Measurements from ENCODE around the gene ZC2HC1B. TPM values are rescaled to one million over a fixed set of nuclear protein-coding genes. Genes with fewer than 3 reads are reported as not detected.

ZC2HC1B gene
- total RNA-seq, 1 experiment from 2014 or later, result not detected

DNA sequence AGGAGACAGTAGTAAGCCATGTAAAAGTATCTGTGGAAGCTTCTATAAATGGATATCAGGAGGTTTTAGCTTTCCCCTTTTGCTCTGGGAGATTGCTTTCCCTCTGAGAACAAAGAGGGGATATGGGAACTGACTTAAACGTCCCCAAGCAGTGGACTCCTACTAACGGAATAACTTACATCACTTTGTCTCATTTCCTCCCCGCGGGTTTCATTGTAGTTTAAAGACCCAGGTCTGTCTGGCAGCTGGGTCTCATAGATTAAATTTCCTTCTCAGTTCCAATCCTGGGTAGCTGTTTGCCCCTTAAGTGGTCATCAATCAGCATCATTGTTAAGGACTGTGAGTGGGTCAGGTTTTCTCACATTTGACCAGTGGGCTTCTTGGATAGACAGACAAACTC lies 75.1 kb downstream of the ZC2HC1B start:
- H2AFZ ChIP-seq (ENCODE audit: low read depth, low read length, poor library complexity, severe bottlenecking), result no peak overlapping the region
- intact Hi-C loops (cut with micrococcal nuclease), result no loop called here
- no peaks in the 10 kb centered on the region; a peak in 1 of 4 replicates for H3K4me1 ChIP-seq (ENCODE audit: control insufficient read depth in 1 of 2, insufficient read depth in 2 of 2, low read length in 2 of 2)
- TF ChIP-seq ZNF274 (IDR thresholded peaks at IDR 0.05; ENCODE audit: low read depth, low read length), result no peak
- no peak for TF ChIP-seq EGR1 (IDR thresholded peaks at IDR 0.05; ENCODE audit: low read depth)
- TF ChIP-seq, protein P1, sequence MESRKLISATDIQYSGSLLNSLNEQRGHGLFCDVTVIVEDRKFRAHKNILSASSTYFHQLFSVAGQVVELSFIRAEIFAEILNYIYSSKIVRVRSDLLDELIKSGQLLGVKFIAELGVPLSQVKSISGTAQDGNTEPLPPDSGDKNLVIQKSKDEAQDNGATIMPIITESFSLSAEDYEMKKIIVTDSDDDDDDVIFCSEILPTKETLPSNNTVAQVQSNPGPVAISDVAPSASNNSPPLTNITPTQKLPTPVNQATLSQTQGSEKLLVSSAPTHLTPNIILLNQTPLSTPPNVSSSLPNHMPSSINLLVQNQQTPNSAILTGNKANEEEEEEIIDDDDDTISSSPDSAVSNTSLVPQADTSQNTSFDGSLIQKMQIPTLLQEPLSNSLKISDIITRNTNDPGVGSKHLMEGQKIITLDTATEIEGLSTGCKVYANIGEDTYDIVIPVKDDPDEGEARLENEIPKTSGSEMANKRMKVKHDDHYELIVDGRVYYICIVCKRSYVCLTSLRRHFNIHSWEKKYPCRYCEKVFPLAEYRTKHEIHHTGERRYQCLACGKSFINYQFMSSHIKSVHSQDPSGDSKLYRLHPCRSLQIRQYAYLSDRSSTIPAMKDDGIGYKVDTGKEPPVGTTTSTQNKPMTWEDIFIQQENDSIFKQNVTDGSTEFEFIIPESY (IDR thresholded peaks at IDR 0.05; ENCODE audit: extremely low read depth, insufficient replicate concordance, low read length), result no peak
- no peak for TF ChIP-seq SP1 (IDR thresholded peaks at IDR 0.05; ENCODE audit: low read depth)
- TF ChIP-seq EZH2 (IDR thresholded peaks at IDR 0.05), result no peak
- TF ChIP-seq RAD21 (IDR thresholded peaks at IDR 0.05; ENCODE audit: low read depth), result no peak
- no peak for TF ChIP-seq JUND (IDR thresholded peaks at IDR 0.05)
- no peak for TF ChIP-seq SRF (IDR thresholded peaks at IDR 0.05; ENCODE audit: low read depth)
- no peak for TF ChIP-seq POLR2AphosphoS5 (IDR thresholded peaks at IDR 0.05; ENCODE audit: low read depth, low read length)
- TF ChIP-seq EZH2phosphoT487 (IDR thresholded peaks at IDR 0.05; ENCODE audit: borderline replicate concordance), result no peak
- TF ChIP-seq, protein P2, sequence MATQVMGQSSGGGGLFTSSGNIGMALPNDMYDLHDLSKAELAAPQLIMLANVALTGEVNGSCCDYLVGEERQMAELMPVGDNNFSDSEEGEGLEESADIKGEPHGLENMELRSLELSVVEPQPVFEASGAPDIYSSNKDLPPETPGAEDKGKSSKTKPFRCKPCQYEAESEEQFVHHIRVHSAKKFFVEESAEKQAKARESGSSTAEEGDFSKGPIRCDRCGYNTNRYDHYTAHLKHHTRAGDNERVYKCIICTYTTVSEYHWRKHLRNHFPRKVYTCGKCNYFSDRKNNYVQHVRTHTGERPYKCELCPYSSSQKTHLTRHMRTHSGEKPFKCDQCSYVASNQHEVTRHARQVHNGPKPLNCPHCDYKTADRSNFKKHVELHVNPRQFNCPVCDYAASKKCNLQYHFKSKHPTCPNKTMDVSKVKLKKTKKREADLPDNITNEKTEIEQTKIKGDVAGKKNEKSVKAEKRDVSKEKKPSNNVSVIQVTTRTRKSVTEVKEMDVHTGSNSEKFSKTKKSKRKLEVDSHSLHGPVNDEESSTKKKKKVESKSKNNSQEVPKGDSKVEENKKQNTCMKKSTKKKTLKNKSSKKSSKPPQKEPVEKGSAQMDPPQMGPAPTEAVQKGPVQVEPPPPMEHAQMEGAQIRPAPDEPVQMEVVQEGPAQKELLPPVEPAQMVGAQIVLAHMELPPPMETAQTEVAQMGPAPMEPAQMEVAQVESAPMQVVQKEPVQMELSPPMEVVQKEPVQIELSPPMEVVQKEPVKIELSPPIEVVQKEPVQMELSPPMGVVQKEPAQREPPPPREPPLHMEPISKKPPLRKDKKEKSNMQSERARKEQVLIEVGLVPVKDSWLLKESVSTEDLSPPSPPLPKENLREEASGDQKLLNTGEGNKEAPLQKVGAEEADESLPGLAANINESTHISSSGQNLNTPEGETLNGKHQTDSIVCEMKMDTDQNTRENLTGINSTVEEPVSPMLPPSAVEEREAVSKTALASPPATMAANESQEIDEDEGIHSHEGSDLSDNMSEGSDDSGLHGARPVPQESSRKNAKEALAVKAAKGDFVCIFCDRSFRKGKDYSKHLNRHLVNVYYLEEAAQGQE (IDR thresholded peaks at IDR 0.05; ENCODE audit: low read depth), result no peak
- TF ChIP-seq TCF7L2 (IDR thresholded peaks at IDR 0.05; ENCODE audit: borderline replicate concordance, extremely low read depth, insufficient read depth, insufficient read length), result no peak
- TF ChIP-seq POLR2A (IDR thresholded peaks at IDR 0.05; ENCODE audit: borderline replicate concordance, extremely low read depth, insufficient read depth, insufficient read length), result no peak
- TF ChIP-seq, protein P3, sequence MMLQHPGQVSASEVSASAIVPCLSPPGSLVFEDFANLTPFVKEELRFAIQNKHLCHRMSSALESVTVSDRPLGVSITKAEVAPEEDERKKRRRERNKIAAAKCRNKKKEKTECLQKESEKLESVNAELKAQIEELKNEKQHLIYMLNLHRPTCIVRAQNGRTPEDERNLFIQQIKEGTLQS (IDR thresholded peaks at IDR 0.05), result no peak
- DNase-seq (ENCODE audit: low read depth, low spot score) (no peak), ATAC-seq (no peak)
- no peak overlapping the region for H3K27ac ChIP-seq (ENCODE audit: low read depth, low read length)
- H3K9me3 ChIP-seq (ENCODE audit: control insufficient read depth in 1 of 2, insufficient read depth in 1 of 2, low read depth in 1 of 2, low read length in 2 of 2), result no peaks in the 10 kb centered on the region
- no peak overlapping the region for H3K9ac ChIP-seq (ENCODE audit: low read length)
- no peaks in the 10 kb centered on the region for H3K9me2 ChIP-seq (ENCODE audit: insufficient read depth)
- no TSS peak for BruUV-seq (replicated peaks)
- no peaks in the 10 kb centered on the region for H3K79me2 ChIP-seq (ENCODE audit: insufficient read depth, low read length)
- CTCF ChIA-PET, result interaction anchor here (1.1 to 2.9 kb wide), 13 partner anchors 11 to 1465 kb away, joined by 3 to 26 read pairs (median 4); no protein-coding TSS in a partner anchor
- POLR2A ChIA-PET, result interaction anchor here (1.2 kb wide), 1 partner anchor 16 kb away, joined by 4 read pairs; no protein-coding TSS in a partner anchor
- no peaks in the 10 kb centered on the region for H3K27me3 ChIP-seq (ENCODE audit: insufficient read depth, low read length)
- H3K36me3 ChIP-seq (ENCODE audit: control insufficient read depth in 1 of 2, insufficient read depth in 2 of 2, low read length in 2 of 2), result no peaks in the 10 kb centered on the region
- no peak overlapping the region for H3K4me2 ChIP-seq (ENCODE audit: low read length)
- H4K20me1 ChIP-seq (ENCODE audit: insufficient read depth), result no peaks in the 10 kb centered on the region
- H3K4me3 ChIP-seq (replicated peaks in 1 of 2; ENCODE audit: low read depth in 1 of 2, low read length in 2 of 2), result no peak overlapping the region
- RAD21 ChIA-PET (ENCODE audit: low non-redundant PET in 1 of 2, low total read pairs in 2 of 2, uncharacterized antibody in 2 of 2, unreplicated experiment in 2 of 2), result interaction anchor here (1.8 to 2.2 kb wide), 2 partner anchors 364 kb away, joined by 7 to 13 read pairs; no protein-coding TSS in a partner anchor
